HAP-1 (cell line): ENCODE results near the gene DHH.
"Not testable (repeated sequence)": the region's sequence is repeated elsewhere in the genome, so short reads cannot be mapped to it uniquely, and the experiment has no call there.

Experiments
- DNase-seq, 2 experiments: peaks; one replicate each; pipeline ENCODE4 v3.0.0-alpha.2; 2016 to 2020; ENCODE audit warnings: low spot score in 2 of 2
- H3K27me3 ChIP-seq: fragments of 250-450 bp; sonication (Bioruptor Pico); 2 replicates; pipeline ENCODE4 v1.5.1; 2020; ENCODE audit warnings: low read depth, mild to moderate bottlenecking, moderate library complexity
- H3K36me3 ChIP-seq: fragments of 250-450 bp; sonication (Bioruptor Pico); replicated peaks from 2 replicates; pipeline ENCODE4 v1.5.1; 2020; ENCODE audit warnings: mild to moderate bottlenecking
- H3K4me1 ChIP-seq: fragments of 250-450 bp; sonication (Bioruptor Pico); 2 replicates; pipeline ENCODE4 v1.5.1; 2020; ENCODE audit warnings: mild to moderate bottlenecking
- H3K4me3 ChIP-seq: fragments of 250-450 bp; sonication (Bioruptor Pico); 2 replicates; pipeline ENCODE4 v1.5.1; 2020; ENCODE audit warnings: mild to moderate bottlenecking, moderate library complexity
- H3K9me3 ChIP-seq: fragments of 250-450 bp; sonication (Bioruptor Pico); 2 replicates; pipeline ENCODE4 v1.5.1; 2020; ENCODE audit warnings: mild to moderate bottlenecking, moderate library complexity
- in situ Hi-C: fragments of 300-500 bp; cut with MboI; formaldehyde crosslinking; loops from 3 replicates; pipeline ENCODE4 v1.14.3; 2020; ENCODE audit warnings: low sequenced_read_pairs, inconsistent platforms, mixed read lengths

Gene DHH

DNA sequence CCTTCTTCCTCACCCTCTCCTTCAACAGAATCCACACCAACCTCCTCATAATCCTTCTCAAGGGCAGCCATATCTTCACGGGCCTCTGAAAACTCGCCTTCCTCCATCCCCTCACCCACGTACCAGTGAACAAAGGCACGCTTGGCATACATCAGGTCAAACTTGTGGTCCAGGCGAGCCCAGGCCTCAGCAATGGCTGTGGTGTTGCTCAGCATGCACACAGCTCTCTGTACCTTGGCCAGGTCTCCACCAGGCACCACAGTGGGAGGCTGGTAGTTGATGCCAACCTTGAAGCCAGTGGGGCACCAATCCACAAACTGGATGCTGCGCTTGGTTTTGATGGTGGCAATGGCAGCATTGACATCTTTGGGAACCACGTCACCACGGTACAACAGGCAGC, 33.4 kb upstream of the DHH start:
- H3K9me3 ChIP-seq, H3K27me3 ChIP-seq, DNase-seq, H3K4me3 ChIP-seq, in situ Hi-C loops: not testable (repeated sequence)
- H3K36me3 ChIP-seq: peaks cover 43% of the 10 kb centered on the region
- peaks cover 16% of the 10 kb centered on the region for H3K4me1 ChIP-seq

DNA sequence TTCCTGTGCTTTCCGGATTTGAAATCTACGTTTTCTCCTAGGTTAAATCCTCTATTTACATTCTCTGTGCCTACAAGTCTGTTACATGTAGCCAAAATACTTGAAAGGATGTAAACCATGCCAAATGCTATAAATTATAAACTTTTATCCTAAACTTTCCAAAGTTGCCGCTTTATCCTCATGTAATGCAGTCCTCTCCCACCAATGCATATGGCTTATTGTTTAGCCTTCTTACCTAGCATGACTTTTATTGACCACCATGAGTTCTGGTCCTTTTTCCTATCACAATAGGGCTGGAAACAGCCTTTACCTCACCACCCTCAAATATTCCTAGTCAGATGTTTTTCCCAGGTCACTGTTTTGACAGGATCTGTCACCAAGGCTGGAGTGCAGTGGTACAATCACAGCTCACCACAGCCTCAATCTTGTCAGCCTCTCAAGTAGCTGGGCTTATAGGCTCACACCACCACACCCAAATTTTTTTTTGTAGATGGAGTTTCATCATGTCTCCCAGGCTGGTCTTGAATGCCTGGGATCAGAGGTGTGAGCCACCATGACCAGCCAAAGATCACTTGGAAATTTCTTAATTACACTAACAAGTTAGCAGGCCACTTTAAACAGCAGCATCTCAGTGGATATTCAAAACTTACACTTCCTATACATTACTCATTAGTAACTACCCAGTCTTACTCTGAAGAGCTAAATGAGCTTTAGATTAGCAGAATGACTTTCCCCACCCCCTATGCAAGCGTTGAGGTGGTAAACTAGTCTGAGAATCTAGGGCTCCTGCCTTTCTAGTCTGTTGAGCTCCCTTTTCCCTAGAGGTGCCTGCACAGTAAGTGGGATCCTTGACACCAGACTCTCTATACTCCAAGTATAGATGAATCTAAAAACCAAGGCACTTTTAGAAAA, 32.5 kb upstream of the DHH start:
- peaks cover 43% of the 10 kb centered on the region for H3K36me3 ChIP-seq
- in situ Hi-C loops: no loop called here
- H3K4me3 ChIP-seq: no peak overlapping the region
- no peaks in the 10 kb centered on the region for H3K9me3 ChIP-seq
- H3K4me1 ChIP-seq: peaks cover 12% of the 10 kb centered on the region
- H3K27me3 ChIP-seq: no peaks in the 10 kb centered on the region
- peak in 1 of 2 experiments; percentile 24 for DNase-seq

DNA sequence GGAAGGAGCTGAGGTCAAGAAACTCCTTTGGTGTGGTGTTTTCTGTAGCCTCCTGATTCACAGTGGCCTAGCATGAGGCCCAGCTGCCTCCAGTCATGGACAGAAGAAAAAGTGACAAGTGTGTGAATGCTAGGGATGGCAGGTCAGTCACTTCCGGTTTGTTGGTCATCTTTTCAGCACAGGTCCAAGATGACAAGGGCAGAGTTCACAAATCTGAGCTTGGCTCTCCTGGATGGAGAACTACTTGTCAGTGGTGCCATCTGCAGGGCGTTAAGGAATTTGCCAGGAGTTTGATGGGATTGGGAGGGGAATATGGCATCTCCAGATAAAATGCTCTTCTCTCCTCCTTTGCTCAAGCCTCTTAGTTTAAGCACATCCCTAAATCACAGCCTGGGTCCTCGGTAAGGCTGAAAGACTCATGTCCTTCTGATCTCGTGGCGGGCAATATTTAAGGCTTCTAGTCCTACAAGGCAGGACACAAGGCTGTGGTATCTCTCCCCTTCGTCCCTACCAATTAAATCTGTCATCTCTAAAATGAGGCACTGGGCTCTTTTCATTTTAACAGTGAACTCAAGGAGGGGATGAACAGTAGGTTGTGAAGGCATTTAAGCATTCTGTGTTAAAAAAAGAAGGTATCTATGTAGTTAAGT, 26.6 kb upstream of the DHH start:
- in situ Hi-C loops: no loop called here
- DNase-seq: peak in 1 of 2 experiments; percentile 52
- Histone ChIP-seq H3K4me1 (no peaks in the 10 kb centered on the region), H3K27me3 (no peaks in the 10 kb centered on the region), H3K9me3 (no peaks in the 10 kb centered on the region), H3K36me3 (no peaks in the 10 kb centered on the region), H3K4me3 (no peak overlapping the region)

DNA sequence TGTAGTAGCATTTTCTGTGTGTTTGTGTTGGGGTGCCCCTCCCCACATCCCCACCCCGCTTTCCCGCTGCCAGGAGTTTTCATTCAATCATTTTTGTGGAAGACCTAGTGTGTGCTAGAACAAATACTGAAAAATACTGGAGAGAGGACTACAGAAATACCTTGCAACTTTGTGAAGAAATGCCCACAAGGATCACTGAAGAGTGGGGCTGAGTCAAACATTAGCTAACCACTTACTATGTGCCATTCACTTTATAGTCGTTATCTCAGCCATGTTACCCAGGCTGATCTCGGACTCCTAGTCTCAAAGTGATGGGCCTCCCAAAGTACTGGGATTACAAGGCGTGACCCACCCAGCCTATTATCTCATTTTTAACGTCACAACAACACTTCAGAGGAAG, 16.6 kb upstream of the DHH start:
- DNase-seq: no peak

DNA sequence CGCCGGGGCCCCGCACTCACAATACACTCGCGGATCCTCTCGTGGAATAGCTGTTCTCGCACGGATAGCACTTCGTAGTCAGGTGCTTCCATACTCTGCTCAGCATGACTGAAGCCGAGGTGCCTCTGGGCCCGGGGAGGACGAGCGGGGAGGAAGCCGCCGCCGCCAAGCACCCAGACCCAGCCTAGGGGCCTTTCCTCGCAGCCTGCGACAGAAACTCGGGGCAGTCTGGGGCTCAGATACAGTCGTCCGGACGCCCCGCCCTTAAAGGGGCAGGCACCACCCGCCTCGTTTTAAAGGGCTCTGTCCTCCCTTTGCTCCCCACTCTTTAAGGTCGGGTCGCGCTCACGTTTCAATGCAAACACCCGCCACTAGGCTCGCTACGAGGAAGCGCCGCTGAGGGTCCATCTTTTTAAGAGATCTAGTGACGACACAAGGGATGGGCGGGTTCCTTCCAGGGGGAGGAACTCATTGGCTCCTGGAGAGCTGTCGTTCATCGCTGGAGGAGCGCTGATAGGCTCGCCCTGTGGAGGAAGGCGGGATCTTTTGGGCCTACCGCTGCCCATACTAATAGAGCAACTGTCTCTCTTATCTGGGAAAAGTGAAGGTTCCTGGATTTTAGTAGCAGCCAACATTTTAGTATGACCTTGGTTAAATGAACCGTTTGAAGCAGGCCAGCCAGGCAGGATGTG, 16.0 kb upstream of the DHH start, which contains the start of gene LMBR1L:
Gene LMBR1L (minus strand): TSS at position 384 of the 692 bp plus-strand sequence. CDS start 292 bp downstream, at position 92.
- Histone ChIP-seq H3K27me3 (no peaks in the 10 kb centered on the region), H3K9me3 (no peaks in the 10 kb centered on the region), H3K4me1 (peaks cover 4% of the 10 kb centered on the region), H3K4me3 (peak within 1 kb of the TSS; percentile 78), H3K36me3 (no peaks in the 10 kb centered on the region)
- in situ Hi-C loops: no loop called here
- peak; percentile 97 for DNase-seq

More for the DNA sequence above, 16.6 kb upstream of the DHH start:
- Histone ChIP-seq H3K4me3 (peak overlapping the region; percentile 78), H3K27me3 (no peaks in the 10 kb centered on the region), H3K36me3 (no peaks in the 10 kb centered on the region), H3K9me3 (no peaks in the 10 kb centered on the region), H3K4me1 (peaks cover 4% of the 10 kb centered on the region)
- in situ Hi-C loops: no loop called here

DNA sequence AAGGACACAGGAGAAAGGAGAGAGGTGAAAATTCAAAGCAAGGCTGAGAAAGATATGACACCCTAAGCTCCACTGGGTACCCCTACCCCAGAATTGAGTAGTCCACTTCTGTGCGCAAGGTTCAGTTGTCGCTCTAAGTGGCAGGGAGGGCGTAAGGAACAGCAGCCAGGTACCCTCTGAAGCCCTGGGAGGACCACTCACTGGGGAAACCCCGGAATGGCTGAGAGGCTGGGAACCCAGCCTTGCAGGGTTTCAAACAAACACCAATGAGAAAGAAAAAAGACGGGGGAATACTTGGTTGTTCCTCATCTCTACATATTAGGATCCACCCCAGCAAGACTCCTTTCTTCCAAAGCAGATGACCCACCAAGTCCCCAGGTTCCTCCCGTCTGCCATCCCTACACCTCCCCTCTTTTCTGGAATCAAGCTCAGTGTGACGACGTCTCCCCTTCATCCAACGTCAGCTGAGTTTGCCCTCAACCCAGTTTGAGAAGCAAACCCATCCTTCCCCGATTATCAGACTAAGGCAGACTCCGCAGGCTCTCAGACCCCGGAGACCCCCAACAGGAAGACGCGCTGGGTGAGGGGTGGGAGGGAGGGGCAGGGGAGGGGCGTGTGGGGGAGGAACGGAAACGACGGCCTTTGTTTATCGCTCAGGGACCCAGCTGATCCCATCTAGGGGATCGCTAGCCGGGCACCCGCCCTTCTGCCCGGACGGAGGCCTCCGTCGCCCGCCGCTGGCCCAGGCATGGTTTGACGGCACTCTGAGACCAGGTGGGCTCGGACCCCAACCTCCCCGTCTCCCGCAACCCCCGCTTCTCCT, 15.3 kb upstream of the DHH start:
- peak in 1 of 2 experiments; percentile 36 for DNase-seq
- H3K4me1 ChIP-seq: peaks cover 4% of the 10 kb centered on the region
- in situ Hi-C loops: no loop called here

DNA sequence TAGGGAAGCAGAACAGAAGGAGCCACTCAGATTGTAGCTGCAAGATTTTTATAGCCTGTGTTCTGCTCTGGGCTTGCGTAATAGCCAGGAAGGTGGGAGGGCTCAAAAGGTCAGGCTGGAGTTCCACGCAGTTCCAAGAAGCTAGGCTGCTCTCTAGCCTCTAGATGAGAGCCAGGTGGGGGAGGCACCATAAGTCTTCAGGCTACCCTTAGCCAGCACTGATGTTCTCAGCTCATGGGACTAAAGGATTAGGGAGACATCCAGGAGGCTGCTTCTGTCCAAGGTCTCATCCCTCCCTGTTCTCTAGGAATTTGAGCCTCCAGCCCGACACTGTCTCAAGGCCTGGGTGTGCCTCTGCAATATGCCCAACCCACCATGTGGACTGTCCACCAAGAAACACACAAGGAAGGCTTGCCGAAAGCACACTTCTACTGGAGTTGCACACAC, 14.4 kb upstream of the DHH start:
- in situ Hi-C loops: no loop called here
- Histone ChIP-seq H3K27me3 (no peaks in the 10 kb centered on the region), H3K36me3 (no peaks in the 10 kb centered on the region; the same call in 1 of the 2 replicates), H3K4me1 (peaks cover 4% of the 10 kb centered on the region), H3K4me3 (peak overlapping the region; percentile 78; the same call in 1 of the 2 replicates), H3K9me3 (no peaks in the 10 kb centered on the region)
- no peak for DNase-seq

More for the DNA sequence above, 15.3 kb upstream of the DHH start:
- no peaks in the 10 kb centered on the region for H3K36me3 ChIP-seq
- H3K4me3 ChIP-seq: peak overlapping the region; percentile 78
- no peaks in the 10 kb centered on the region for H3K27me3 ChIP-seq
- no peaks in the 10 kb centered on the region for H3K9me3 ChIP-seq

DNA sequence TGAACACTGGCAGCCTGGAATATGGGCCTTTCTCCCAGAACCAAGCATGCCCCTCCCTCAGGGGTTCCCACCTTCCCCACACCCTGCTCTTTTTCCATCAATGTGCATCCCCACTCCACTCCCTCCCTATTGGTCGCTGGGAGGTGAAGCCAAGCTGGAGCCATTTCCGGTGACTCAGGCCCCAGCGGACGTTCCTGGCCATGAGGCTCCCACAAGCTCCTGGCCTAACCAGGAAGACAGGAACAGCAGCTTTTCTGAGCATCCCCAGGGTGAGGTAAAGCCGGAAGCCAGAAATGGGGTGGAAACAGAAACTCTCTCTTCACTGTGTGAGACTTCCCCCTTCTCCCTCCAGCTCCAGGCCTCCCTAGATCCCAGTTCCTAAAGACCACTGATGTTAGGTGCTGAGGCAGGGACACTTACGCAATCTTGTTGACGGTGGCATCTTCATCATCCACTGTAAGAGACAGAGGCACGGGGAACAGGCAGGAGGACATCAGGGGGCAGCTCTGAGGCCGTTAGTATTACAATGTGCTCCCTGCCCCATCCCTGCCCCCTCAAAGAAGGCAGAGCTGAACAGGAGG, 11.0 kb upstream of the DHH start:
- Histone ChIP-seq H3K27me3 (no peaks in the 10 kb centered on the region), H3K4me3 (no peak overlapping the region), H3K36me3 (peaks cover 10% of the 10 kb centered on the region), H3K4me1 (no peaks in the 10 kb centered on the region; the same call in 1 of the 2 replicates), H3K9me3 (no peaks in the 10 kb centered on the region)
- DNase-seq: no peak
- in situ Hi-C loops: no loop called here

DNA sequence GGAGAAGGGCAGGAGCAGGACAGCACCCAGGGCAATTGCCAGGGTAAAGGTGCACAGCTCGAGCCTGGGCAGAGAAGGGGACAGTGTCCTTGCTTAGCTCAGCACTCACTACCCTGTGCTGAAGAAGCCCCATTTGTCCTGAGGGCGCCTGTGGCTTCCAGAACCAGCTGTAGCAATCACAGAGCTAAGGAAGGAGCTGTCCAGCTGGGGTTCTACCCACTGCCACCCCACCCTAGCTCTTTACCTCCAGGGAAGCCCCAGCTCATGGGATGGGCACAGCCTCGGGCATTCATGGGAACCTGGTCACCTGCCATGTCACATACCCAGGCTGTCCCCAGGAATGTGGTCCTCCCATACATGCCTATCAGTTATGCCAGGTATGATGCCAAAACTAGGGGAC, 10.2 kb upstream of the DHH start:
- H3K9me3 ChIP-seq: no peaks in the 10 kb centered on the region
- H3K36me3 ChIP-seq: peaks cover 15% of the 10 kb centered on the region
- no peak overlapping the region for H3K4me3 ChIP-seq
- no peaks in the 10 kb centered on the region; the same call in 1 of the 2 replicates for H3K4me1 ChIP-seq
- no peak for DNase-seq
- in situ Hi-C loops: no loop called here
- no peaks in the 10 kb centered on the region for H3K27me3 ChIP-seq

DNA sequence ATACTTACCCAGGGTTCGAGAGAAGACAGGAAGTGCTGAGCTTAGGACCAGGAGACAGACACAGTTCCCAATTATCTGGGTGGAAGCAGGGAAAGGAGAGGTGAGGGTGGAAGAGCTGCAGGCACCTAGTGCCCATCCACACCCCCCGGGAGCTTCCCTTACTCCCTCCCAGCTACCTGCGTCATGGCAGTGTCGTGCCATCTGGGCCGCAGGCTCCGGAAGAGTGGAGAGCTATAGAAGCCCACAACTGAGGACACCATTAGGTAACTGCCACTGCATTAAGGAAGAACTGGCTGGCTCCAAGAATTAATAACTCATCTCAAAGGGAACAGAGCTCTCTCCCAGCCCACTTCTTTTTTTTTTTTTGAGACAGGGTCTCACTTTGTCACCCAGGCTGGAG, 5.8 kb upstream of the DHH start:
- no peak for DNase-seq
- Histone ChIP-seq H3K9me3 (no peaks in the 10 kb centered on the region), H3K27me3 (no peaks in the 10 kb centered on the region), H3K4me1 (no peaks in the 10 kb centered on the region), H3K36me3 (peaks cover 29% of the 10 kb centered on the region), H3K4me3 (no peak overlapping the region)
- in situ Hi-C loops: no loop called here

DNA sequence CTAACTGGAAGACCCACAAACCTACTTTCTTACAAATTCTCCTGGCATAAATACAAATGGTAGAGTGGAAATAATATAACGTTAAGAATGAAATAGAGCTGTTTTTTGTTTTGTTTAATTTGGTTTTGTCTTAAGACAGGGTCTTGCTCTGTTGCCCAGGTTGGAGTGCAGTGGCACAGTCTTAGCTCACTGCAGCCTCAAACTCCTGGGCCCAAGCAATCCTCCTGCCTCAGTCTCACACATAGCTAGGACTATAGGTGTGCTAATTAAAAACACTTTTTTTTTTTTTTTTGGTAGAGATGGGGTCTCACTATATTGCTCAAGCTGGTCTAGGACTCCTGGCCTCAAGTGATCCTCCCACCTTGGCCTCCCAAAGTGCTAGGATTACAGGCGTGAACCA, 4.1 kb upstream of the DHH start:
- H3K4me3 ChIP-seq: no peak overlapping the region
- no peak for DNase-seq
- no peaks in the 10 kb centered on the region for H3K27me3 ChIP-seq
- H3K36me3 ChIP-seq: peaks cover 29% of the 10 kb centered on the region
- no peaks in the 10 kb centered on the region for H3K4me1 ChIP-seq
- in situ Hi-C loops: no loop called here
- no peaks in the 10 kb centered on the region for H3K9me3 ChIP-seq

DNA sequence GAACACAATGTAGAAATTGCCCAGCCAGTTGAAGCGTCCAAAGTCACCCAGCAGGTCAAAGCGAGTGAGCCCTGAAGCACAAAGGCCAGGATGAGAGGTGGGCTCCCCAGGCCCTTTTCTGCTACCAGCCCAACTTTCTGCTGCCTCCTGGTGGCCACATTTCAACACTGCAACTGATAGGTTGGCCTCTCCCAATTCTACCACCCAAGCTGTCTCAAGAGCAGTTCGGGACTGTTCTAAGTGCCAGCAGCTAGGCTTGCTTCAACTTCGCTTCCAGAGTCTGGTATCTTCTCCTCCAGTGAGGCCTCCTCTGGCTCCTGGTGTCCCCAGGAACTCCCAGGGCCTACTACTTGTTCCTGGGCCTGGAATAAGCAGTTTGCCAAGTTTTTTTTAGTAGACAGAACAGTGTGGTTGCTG, 3.4 kb upstream of the DHH start:
- Histone ChIP-seq H3K36me3 (peaks cover 29% of the 10 kb centered on the region), H3K9me3 (no peaks in the 10 kb centered on the region), H3K4me3 (no peak overlapping the region), H3K4me1 (no peaks in the 10 kb centered on the region), H3K27me3 (no peaks in the 10 kb centered on the region)
- in situ Hi-C loops: no loop called here
- DNase-seq: peak; percentile 29 to 74

DNA sequence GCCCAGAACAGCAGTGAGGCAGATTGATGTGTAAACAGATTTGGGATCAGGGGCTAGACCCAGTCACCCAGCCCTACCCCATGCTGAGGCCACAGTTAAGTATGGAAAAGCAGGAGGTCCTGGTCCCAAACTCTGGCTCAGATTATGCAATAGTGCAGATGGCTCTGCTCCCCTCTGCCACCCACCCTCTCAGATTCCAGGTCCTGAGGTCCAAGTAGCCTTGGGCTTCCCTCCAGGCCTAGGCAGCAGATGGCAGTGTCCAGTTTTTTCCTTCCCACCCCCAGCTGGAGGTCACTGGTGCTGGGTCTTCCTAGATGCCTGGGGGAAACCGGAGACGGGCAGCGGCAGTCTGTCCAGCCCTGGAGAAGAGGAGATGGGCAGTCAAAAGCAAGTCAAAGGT, 2.8 kb upstream of the DHH start:
- peaks cover 3% of the 10 kb centered on the region for H3K4me1 ChIP-seq
- DNase-seq: no peak
- H3K36me3 ChIP-seq: peaks cover 27% of the 10 kb centered on the region
- in situ Hi-C loops: no loop called here
- H3K27me3 ChIP-seq: no peaks in the 10 kb centered on the region
- H3K9me3 ChIP-seq: no peaks in the 10 kb centered on the region
- H3K4me3 ChIP-seq: no peak overlapping the region
